Femur (tissue), 1 donor: Measurements from ENCODE around the gene LRRC66.
A peak's percentile ranks its signal among the peaks of the same experiment; 100 is the strongest.

Experiments
- DNase-seq: peaks from one replicate; pipeline ENCODE4 v3.0.0-alpha.2; 2017

LRRC66 gene, protein sequence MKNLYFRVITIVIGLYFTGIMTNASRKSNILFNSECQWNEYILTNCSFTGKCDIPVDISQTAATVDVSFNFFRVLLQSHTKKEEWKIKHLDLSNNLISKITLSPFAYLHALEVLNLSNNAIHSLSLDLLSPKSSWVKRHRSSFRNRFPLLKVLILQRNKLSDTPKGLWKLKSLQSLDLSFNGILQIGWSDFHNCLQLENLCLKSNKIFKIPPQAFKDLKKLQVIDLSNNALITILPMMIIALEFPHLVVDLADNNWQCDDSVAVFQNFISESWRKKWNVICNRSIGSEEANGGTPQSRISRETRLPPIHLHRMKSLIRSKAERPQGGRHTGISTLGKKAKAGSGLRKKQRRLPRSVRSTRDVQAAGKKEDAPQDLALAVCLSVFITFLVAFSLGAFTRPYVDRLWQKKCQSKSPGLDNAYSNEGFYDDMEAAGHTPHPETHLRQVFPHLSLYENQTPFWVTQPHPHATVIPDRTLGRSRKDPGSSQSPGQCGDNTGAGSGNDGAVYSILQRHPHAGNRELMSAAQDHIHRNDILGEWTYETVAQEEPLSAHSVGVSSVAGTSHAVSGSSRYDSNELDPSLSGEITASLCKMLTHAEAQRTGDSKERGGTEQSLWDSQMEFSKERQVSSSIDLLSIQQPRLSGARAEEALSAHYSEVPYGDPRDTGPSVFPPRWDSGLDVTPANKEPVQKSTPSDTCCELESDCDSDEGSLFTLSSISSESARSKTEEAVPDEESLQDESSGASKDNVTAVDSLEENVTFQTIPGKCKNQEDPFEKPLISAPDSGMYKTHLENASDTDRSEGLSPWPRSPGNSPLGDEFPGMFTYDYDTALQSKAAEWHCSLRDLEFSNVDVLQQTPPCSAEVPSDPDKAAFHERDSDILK

GRCh38 chr4:52019936-52020657 is at the start of gene LRRC66:
Gene LRRC66 (minus strand): TSS chr4:52020363. CDS start chr4:52017613, 2,750 bp downstream.
- DNase-seq, result no peak

DNA sequence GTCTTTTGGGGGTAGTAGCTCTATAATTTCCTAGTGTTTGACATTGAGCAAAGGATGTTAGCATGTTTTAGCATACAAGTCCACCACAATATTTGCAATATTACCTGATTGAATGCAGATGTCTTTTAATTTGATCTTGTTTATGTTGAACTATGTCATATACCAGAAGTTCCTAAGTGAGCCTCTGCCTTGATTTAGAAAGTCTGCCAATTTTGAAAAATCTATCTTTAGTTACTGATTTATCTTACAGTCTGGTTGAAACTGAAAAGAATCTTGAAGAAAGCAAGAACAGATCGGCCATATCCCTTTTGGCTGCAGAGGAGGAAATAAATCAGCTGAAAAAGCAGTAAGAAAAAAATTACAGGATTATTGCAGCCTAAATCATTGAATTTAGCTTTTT is 49.4 kb upstream of the LRRC66 start:
- DNase-seq, result no peak

GRCh38 chr4:52059372-52059771 is 39.2 kb upstream of the LRRC66 start:
- peak; percentile 28 for DNase-seq

DNA sequence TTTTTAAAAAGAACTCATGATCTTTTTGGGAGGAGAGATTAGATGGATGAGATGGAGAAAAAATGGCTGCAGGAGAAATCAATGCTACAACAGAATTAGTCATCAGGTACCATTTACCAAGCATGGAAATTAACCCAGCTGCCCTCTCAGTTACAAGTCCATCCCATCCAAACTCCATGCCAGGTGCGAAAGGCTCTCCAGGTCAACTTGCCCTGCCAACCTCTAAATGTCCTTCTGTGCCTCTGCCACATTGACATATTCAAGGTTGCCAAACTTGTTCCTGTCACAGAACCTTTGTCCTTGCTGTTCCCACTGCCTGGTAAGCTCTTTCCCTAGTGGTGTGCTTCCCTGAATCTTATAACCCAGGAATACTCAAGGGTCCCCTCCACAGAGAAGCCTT is 38.1 kb upstream of the LRRC66 start:
- DNase-seq, result no peak

GRCh38 chr4:52057196-52057595 is 37.0 kb upstream of the LRRC66 start:
- no peak for DNase-seq

DNA sequence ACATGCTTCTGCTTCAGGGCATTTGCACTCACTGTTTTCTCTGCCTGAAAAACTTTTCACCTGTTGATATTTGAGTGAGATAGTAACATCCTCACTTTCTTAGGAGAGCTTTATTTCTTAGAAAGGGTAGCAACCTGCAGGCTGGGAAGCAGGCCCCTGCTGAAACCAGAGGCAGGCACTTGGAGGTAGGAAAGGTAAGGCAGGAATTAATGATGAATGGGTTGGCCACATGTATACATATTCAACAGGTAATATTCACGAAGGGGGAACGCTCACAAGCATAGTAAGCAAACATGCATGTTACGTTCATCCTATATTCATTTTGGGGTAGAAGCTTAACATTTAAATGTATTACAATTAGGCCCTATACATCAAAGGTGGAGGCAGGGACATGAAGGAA is 34.1 kb upstream of the LRRC66 start:
- no peak for DNase-seq

- DNase-seq, result no peak
Observed at GRCh38 chr4:52052475-52052780, 32.3 kb upstream of the LRRC66 start.

- DNase-seq, result peak; percentile 84
Observed at GRCh38 chr4:52051615-52052474, 31.7 kb upstream of the LRRC66 start.

DNA sequence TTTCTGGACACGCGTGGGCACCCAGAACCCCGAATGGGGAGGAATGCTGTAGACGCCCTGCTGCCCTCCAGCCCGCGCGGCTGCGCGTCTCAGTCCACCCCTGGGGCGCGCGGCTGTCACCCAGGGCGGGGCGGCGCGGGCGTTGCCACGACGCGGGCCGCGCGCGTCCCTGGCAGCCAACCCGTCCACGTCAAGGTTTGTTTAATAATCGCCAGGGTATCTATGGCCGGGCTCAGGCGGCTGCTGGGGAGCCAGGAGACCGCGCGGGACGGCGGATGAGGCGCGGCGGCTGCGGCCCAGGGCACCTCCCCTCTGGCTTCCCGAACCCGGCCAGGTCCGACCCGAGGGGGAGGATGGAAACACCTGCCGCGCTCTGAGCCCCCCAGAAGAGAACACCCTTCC is 31.1 kb upstream of the LRRC66 start, which contains the start of gene SPATA18:
SPATA18 (plus strand) TSS at position 92 of the 402 bp plus-strand sequence. CDS start 401 bp downstream, outside the sequence.
- peak; percentile 47 for DNase-seq

- DNase-seq, result no peak
Observed at GRCh38 chr4:52049266-52049665, 29.1 kb upstream of the LRRC66 start.

DNA sequence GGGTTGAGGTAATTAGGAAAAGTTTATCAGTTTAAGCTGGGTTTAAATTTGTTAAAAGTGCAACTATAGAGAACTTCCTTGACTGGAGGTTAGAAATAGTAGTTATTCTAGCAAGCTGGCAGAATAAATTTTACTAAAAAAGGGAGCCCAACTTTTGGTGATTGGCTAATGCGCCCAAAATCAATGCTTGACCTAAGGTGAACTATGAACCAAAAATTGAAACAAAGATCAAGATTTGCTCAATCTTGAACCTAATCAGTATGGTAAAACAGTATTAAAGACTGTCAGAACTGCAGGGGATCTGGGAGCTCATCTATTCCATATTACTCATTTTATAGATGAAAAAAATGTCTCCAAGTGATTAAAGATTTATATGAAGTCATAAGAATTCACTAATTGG is 24.9 kb upstream of the LRRC66 start:
- no peak for DNase-seq

DNA sequence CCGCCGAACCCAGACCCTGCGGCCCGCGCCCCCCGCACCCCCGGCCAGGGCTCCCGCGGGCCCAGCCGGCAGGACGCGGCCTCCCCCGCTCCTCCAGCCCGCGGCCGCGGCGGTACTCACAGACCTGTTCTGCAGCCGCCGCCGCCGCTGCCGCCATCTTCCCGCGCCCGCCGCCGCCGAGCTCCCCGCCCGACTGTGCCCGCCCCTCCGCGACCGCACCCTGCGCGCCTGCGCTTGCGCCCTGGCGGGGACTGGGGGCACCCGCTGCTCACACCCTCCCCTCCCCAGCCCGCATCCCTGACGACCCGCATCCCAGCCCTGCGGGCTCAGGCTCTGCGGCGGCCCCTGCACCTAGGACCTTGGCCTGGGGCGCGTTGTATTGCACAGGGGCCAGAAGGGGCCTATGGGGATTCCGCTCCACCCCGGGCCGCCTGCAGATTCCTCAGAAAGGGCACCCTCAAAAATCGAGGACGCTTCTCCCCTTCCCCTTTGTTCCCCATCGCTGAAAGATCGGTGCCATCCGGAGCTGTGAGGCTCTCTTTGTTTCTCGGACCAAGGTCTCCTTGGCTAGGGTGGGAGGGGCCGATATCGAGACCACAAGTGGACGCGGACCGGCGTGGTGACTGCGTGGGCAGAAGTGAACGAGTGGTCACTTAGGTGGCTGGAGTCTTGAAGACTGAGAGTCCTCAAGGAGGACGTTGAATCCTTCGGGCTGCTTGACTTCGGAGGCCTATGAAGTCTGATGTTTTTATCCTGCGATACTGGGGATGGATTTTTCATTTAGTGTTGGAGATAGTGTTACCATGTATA is 18.1 kb upstream of the LRRC66 start, which contains the start of gene SGCB:
SGCB (minus strand) TSS at position 197 of the 810 bp plus-strand sequence; CDS start at position 157, 40 bp downstream.
- peak; percentile 83 for DNase-seq

- DNase-seq, result peak; percentile 83
Observed at GRCh38 chr4:52037689-52038102, 17.5 kb upstream of the LRRC66 start.

DNA sequence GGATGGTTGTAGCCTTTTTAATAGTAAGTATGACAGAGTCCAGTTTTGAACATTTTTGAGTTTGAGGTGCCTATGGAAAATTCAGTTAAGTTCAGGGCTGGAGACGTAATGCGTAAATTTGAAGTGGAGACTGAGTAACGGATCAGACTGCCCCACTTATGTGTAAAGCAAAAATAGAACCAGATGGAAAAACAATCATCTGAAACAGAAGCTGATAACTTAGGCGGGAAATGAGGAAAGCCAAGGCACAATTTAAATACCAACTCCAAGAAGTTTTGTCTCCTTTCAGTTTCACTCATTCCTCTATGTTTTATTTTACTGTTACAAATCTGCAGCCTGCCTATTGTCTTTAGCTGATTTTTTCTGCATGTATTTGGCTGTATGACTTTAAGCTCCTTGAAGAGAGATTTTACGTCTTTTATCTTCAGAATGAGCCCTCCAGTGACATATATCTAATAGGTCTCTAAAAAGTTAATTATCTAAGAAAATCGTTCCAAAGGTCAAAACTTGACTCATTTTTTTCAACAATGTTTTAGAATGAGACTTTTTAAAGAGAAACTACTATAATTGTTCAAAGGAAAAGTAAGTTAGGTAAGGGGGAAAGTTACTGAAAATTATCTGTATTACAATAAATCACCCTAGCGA is 16.8 kb upstream of the LRRC66 start:
- no peak for DNase-seq

DNA sequence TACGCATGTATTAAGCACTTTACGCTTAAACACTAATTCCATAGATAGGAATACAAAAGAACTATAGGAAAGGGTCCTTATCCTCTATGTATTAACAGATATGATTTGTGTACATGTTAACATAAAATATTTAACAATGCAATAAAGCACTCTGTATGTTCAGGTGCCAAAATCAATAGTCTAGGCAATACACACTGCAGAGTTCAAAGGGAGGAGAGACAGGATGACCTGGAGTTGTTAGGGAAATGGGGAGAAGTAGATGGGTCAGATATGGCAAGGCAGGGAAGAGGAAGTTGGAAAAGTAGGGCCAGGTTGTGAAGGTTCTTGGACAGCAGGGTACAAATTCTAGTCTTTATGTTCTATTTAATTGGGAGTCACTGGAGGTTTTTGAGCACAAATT is 15.0 kb upstream of the LRRC66 start:
- DNase-seq, result no peak

DNA sequence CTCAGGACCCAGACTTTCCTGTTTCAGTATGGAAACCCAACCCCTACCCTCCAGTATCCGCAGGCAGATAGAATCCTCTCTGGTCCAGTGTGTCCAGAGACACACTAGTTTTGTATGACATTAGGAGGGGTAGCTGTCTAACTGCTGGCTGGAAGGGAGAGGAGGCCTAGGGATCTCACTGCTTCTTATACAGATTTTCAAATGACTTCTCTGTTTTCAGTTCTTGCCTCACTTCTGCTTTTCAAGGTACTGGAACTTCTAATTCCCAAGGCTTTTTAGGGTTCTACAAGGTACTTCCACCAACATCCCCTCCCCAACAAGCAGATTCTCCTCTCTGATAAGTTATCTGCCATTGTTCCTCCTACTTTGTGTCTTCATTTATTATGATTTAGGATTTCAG is 11.8 kb upstream of the LRRC66 start:
- no peak for DNase-seq

DNA sequence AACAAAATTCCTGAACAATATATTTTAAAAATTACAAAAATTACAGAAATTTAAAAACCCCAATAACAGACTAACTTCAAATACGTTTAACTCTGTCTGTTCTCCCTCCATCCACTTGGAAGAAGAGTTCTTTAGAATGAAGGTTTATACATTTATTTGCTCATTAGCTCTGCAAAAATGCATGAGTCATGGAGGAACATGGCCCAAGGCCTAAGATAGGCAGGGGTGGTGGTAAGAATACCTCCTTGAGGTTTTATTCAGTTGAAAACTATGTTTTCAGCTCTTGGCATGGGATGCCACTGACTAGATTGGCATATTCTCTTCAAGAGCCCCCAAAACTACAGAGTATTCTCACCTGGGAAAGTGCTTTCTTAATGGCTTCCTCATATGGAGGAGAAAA is 8.8 kb upstream of the LRRC66 start:
- no peak for DNase-seq

GRCh38 chr4:52017814-52018213 is 2.3 kb downstream of the LRRC66 start:
- no peak for DNase-seq

- no peak for DNase-seq
Observed at GRCh38 chr4:52016981-52017380, 3.2 kb downstream of the LRRC66 start.

GRCh38 chr4:52015366-52015765 is 4.8 kb downstream of the LRRC66 start:
- no peak for DNase-seq

DNA sequence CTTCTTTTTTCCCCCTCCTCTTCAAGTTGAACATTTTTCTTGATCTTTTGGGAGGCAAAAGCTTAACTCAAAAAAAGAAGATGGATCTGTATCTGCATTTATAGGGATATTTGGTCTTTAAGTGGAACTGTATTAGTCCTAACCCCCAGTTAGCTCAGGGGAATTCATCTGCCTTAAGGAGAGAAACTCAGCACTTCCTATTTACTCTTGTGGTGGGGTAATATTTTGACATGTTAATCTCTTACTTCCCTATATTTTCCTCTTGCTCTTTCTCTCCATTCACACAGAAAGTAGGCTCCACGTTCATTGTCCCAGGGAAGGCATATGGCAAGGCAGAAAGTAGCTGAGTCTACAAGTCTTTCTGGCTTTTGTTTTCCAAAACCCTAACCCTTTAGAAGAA is 5.3 kb downstream of the LRRC66 start:
- no peak for DNase-seq
